Right renal cortex interstitium (tissue), 3 donors: Measurements from ENCODE around the gene GCGR. TPM values are rescaled to one million over a fixed set of nuclear protein-coding genes. Genes with fewer than 3 reads are reported as not detected.

ENCODE experiments used
- DNase-seq, 3 donors: peaks; one replicate each; pipeline ENCODE4 v3.0.0-alpha.2; 2013; ENCODE audit warnings: low read depth in 3 of 3, low spot score in 2 of 3
- polyA plus RNA-seq, 3 donors: library from polyadenylated mRNA; unstranded; fragments of 120-200 nt; gene quantifications; one replicate each; pipeline ENCODE4 v1.2.1, GENCODE V29; 2013; ENCODE audit not compliant: insufficient read length in 3 of 3

The GCGR gene
- polyA plus RNA-seq, 3 donors = 5.7 to 8.3 (median 7.6) TPM

DNA sequence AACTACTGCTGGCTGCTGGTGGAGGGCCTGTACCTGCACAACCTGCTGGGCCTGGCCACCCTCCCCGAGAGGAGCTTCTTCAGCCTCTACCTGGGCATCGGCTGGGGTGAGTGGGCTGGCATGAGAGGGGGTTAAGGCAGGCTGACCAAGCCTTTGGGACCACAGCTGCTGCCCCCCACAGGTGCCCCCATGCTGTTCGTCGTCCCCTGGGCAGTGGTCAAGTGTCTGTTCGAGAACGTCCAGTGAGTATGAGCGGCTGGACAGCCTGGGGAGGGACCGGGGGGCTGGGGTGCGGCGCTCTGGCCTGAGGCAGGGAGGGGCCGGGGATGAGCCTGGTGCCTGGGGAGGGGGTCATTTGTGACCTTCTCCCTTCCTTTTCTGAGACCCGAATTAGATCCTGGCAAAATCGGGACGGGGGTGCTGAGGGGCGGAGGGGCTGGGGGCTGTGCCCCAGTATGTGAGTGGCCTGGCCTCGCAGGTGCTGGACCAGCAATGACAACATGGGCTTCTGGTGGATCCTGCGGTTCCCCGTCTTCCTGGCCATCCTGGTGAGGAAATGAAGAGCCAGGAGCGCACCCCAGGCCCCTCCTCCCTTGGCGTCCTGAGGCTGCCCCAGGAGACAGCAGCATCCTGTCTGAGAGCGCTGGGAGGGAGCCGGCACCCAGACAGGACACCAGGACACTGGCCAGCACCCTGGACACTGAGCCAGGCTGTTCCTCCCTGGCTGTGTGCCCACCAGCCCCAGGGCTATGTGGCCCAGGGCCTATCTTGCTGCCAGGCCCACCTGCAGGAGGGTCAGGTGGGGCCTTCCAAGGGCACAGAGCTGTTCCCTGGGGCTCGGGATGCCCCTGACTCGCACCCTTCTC lies 8.0 kb downstream of the GCGR start:
- no peak for DNase-seq

- DNase-seq = no peak
Observed at GRCh38 chr17:81812571-81813370, 8.8 kb downstream of the GCGR start.

GRCh38 chr17:81813371-81813684 lies 9.4 kb downstream of the GCGR start:
- no peak for DNase-seq

DNA sequence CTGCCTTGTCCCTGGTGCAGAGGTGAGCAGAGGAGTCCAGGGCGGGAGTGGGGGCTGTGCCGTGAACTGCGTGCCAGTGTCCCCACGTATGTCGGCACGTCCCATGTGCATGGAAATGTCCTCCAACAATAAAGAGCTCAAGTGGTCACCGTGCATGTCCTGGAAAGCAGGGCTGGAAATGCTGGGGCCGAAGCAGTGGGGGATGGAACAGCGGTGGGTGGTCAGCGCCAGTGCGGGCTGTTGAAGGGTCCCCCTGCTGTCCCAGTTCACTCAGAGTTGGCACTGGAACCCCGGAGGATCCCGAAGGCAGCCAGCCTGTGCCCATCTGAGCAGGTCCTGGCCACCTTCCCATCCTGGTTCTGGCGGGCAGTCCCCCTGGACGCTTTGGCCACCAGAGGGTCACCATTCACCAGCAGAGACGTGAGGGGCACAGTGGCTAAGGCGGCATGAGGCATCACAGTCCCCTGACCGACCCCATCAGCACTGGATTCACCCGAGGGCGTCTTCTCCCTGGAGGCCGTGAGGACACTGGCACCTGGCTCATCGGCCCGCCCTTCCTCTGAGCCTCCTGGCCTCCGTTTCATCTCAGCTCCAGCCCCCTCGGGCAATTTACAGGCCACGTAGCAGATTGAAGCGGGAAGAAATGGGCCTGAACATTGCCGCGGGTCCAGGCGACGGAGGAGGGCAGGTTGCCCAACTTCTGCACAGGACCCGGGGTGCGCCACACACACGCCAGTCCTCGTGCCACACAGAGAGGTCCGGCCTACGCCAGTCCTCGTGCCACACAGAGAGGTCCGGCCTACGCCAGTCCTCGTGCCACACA lies 10.1 kb downstream of the GCGR start:
- no peak for DNase-seq

DNA sequence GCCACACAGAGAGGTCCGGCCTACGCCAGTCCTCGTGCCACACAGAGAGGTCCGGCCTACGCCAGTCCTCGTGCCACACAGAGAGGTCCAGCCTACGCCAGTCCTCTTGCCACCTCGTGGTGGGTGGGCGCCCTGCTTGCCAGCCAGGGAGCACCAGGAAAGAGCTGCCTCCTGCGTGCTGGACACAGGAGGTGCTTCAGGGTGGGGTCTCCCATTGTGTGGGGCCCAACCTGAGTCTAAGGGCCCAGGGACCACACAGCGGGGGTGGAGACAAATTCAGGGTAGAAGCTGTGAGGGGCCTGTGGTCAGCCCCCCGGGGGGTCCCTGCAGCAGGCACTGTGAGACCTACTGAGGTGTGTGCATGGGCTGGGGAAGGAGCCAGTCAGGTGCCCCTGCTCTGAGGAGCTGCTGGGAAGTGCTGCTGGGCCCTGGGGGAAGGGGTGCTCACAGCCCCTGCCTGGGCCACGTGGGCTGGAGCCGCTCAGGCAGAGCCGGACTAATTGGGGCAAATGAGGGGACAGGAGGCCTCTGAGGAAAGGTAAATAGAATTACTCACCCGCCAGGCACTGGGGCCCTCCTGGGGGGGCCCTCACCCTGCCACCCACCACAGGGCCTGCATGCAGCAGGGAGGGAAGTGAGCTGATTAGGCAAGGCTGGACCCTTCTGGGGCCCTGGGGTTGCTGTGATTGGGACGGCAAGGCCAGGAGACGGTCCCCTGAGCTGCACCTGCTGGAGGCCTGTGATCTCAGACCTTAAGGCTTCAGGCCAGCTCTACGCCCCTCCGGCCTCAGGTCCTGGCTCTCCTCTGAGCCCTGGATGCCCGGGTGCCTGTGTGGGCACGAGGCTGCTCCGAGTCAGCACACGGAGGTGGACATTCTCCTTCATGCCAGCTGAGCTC lies 11.0 kb downstream of the GCGR start:
- no peak for DNase-seq

GRCh38 chr17:81815646-81815986 lies 11.7 kb downstream of the GCGR start:
- no peak for DNase-seq

DNA sequence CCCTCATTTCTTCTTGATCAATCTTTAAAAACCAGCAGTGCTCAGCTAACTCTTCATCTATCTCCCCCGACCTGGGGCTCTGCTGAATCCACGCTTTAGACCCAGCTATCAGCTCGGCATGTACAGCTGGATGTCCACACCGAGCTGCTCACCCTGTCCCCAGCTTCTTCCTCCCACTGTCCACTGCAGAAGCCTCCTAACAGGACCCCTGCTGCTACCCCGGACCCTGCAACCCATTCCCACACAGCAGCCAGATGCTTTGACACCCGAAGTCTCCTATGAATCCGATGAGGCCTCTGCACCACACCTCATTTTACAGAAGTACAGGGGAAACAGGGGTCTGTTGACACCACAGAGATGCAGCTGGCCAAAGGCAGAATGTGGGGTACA lies 13.8 kb downstream of the GCGR start:
- no peak for DNase-seq

GRCh38 chr17:81819708-81820107 lies 15.8 kb downstream of the GCGR start:
- DNase-seq = no peak

DNA sequence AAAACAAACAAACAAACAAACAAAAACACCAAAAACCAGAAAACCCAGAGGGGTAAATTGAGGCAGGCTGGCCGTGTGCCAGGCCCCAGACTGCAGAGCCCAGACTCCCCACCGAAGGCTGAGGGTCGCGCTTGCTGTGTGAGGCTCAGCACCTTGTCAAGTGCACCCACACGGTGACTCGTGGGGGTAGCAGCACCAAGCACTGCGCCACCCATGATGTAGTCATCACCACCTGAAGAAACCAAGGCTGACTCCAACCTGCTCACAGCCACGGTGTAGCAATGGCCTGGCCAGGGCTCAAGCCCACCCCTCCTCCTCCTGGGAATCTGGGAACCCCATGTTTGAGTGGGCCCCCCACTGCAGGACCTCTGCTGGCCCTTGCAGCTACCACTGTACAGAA lies 17.2 kb downstream of the GCGR start:
- no peak for DNase-seq

DNA sequence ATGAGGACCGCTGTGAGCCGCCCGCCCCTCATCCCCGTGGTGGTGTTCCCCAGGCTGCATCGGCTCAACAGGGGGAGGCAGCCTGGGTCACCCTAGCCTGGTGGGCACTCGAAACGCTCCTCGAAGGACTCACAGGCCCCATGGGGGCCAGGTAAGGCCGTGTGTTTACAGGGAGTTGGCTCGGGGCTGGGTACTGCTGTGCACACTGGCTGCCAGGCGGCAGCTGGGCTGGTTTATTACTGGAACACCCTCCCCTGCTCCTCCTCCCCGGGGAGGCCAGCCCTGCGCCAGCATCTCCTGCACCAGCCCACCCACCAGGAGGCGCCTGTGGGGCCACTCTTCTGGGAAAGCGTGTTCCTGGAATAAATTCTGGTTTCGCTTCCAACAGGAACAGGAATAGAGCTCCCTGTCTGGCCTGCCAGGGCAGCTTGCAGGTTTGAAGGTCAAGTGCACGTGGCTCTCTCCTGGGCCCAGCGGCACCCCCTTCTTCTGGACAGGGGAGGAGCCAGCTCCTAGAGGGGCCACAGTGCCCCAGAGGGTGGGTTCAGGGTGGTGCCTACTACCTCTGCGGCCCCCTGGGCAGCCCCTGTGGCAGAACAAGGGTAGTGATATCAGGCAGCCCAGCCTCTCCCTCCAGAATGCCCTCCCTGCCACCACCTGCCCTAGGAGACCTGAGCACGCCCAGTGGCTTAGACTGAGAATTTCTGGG lies 17.8 kb downstream of the GCGR start:
- DNase-seq = no peak

DNA sequence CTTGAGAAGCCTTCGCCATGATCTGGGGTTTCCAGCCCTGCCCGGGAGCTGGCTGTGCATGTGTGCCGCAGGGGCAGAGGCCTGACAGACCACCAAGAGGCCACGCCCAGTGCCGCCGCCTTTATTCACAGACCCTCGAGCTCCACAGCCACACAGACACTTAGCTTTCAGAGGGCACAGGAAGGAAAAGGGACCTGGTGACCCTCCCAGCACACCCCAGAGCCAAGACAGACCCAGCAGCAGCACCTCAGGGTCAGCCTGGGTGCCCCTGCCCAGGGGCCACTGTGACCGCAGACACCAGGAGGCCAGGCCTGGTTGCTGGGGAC lies 18.3 kb downstream of the GCGR start:
- no peak for DNase-seq

GRCh38 chr17:81822996-81823819 lies 19.3 kb downstream of the GCGR start:
- DNase-seq = no peak

DNA sequence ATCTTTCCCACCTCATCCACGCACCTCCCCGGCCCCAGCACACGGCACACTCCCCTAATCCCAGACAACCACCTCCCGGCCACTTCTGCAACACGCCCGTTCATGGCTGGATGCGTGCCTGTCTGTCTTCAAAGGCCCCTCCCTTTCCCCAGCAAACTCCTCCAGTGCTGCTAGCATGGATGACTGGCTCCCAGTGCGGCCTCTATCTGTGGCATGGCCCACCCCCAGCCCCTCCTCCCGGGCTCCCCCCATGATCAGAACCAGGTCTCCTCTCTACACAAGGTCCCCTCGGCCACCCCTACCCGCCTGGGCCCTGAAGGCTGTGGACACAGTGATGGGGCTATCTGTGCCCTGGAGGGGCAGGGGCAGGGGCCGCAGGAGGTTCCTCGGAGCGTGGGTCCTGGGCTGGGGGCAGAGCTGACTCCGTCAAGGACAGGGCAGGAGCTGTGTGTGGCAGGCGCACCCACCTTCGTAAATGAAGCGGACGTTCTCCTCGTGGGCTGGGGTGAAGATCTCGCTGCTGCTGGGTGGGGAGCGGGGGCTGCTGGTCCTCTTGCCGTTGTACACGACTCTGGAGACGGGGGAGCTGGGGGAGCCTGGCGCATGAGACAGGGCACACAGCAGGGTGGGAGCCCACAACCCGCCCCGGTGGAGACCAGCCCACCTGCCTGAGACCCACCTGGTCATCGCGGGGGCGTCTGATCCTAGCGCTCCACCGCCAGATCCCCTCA lies 20.0 kb downstream of the GCGR start:
- no peak for DNase-seq

GRCh38 chr17:81824595-81824994 lies 20.6 kb downstream of the GCGR start:
- DNase-seq = no peak

DNA sequence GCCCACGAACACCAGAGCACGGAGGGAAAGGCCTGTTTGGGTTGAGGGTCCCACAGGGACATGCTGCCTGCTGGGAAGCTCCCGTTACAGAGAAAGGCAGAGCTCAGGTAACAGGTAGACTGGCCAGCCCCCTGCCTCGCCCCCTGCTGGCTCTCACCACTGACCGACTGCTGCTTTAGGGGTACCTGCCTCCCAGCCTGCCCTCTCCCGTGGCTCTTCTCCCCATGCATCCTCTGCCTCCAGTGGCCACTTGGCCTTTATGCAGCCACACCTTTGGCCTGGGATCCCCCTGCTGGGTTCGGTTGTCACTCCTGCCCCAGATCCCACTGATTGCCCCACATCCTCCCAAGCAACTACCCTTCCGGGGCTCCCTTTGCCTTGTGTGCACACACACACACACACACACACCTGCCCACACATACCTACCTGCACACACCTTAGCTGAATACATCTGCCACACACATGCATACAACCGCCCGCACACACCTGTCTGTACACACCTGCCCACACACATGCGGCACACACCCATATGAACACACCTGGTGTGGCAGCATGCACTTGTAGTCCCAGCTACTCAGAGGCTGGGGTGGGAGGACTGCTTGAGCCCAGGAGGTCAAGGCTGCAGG lies 22.0 kb downstream of the GCGR start:
- no peak for DNase-seq

DNA sequence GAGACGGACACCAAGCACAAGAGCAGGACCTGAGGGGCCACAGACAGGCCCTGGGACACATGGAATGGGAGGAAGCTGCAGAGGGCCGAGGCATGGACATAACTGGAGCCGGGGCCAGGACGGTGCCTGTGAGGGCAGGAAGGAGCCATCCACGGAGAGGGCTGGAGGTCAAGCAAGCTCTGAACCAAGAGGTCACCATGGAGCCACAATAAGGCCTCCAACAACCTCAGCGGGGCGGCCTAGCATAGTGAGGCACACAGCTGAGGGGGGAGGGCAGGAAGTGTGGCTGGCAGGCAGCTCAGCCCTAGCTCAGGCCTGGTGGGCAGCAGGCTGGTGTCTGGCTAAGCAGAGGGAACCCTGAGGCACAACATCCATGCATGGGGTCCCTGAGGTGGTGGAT lies 24.7 kb downstream of the GCGR start:
- DNase-seq = no peak

GRCh38 chr17:81829858-81830257 lies 25.9 kb downstream of the GCGR start:
- DNase-seq = no peak

DNA sequence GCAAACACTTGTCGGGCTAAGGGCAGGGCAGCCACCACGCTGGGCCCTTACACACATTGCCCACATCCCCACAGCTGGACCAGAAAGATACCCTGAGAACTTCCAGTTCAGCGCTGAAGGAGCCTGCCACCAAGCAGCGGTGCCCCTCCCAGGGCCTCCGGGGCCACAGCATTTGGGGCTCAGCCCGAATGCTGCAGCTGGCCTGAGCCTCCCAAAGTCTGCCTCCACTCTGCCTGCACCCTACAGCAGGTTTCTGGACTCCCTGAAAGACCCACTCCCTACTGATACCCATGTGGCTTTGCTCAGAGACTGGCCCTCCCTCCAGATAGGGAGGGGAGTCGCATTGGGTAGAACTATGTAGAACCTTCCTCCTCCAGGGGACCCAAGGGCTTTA lies 27.6 kb downstream of the GCGR start:
- DNase-seq = no peak
